Measurements from ENCODE around the gene SLC18A2.

DNA sequence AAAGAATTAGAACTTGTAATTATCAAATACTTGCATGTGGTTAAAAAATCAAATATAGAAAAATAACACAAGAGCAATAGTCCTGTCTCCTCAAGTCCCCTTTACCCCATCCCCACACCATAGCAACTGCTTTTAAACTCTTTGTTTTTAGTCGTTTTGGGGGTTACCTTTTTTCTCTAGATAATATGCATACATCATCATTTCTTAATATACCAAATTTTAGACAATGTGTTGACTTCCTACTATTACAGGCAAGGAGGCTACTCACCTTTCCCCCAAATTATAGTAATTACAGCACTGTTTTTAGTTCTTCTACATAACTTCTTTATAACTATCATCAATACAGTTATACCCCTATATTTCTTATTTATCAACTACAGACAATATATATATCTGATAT lies 57.3 kb downstream of the SLC18A2 start:
- TF ChIP-seq, protein P1, sequence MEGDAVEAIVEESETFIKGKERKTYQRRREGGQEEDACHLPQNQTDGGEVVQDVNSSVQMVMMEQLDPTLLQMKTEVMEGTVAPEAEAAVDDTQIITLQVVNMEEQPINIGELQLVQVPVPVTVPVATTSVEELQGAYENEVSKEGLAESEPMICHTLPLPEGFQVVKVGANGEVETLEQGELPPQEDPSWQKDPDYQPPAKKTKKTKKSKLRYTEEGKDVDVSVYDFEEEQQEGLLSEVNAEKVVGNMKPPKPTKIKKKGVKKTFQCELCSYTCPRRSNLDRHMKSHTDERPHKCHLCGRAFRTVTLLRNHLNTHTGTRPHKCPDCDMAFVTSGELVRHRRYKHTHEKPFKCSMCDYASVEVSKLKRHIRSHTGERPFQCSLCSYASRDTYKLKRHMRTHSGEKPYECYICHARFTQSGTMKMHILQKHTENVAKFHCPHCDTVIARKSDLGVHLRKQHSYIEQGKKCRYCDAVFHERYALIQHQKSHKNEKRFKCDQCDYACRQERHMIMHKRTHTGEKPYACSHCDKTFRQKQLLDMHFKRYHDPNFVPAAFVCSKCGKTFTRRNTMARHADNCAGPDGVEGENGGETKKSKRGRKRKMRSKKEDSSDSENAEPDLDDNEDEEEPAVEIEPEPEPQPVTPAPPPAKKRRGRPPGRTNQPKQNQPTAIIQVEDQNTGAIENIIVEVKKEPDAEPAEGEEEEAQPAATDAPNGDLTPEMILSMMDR (IDR thresholded peaks at IDR 0.05): no peak
- TF ChIP-seq EP300 (IDR thresholded peaks at IDR 0.05; ENCODE audit: low read depth) (no peak), POLR2AphosphoS5 (IDR thresholded peaks at IDR 0.05) (no peak)

Measured in transverse colon (tissue), 4 donors.